WTC11 (cell line): Measurements from ENCODE around the gene PCBP3. TPM values are rescaled to one million over a fixed set of nuclear protein-coding genes. Genes with fewer than 3 reads are reported as not detected.

Experiments
- ATAC-seq: fragments of 200-7000 bp; cut with Tn5 transposase; 2 replicates; pipeline ENCODE4 v1.10.0; 2021; ENCODE audit warnings: mild to moderate bottlenecking, moderate library complexity
- CTCF ChIA-PET: fragments of 300-600 bp; sonication (Branson Sonifier 250); formaldehyde crosslinking; loops from one replicate; lab custom pipeline; 2021; ENCODE audit warnings: antibody characterized with exemption; lab: Charles Lee
- POLR2A ChIA-PET: fragments of 350-600 bp; sonication (Branson Sonifier 250); formaldehyde crosslinking; loops from one replicate; lab custom pipeline; 2021; ENCODE audit warnings: antibody characterized with exemption; lab: Charles Lee
- DNase-seq: peaks from one replicate; pipeline ENCODE4 v3.0.0; 2021; ENCODE audit warnings: low spot score
- H3K27ac Mint-ChIP-seq: 2 replicates; pipeline ENCODE4 v1.8.0; 2021; ENCODE audit warnings: mixed read lengths
- H3K27me3 Mint-ChIP-seq: 2 replicates; pipeline ENCODE4 v1.8.0; 2021; ENCODE audit warnings: low read depth, mild to moderate bottlenecking, moderate library complexity, mixed read lengths
- H3K36me3 Mint-ChIP-seq: 2 replicates; pipeline ENCODE4 v1.8.0; 2021; ENCODE audit warnings: mixed read lengths
- H3K4me1 Mint-ChIP-seq: 2 replicates; pipeline ENCODE4 v1.8.0; 2022; ENCODE audit warnings: mixed read lengths
- H3K4me3 Mint-ChIP-seq: 2 replicates; pipeline ENCODE4 v1.8.0; 2021; ENCODE audit warnings: mild to moderate bottlenecking, moderate library complexity, mixed read lengths
- H3K9me3 Mint-ChIP-seq: 2 replicates; pipeline ENCODE4 v1.8.0; 2021; ENCODE audit warnings: mixed read lengths
- CBFB ChIP-seq: sonication (generic); formaldehyde crosslinking; IDR thresholded peaks from 2 replicates; pipeline ENCODE4 v1.8.1; 2022; ENCODE audit warnings: mild to moderate bottlenecking, low read depth, missing genetic modification reagents
- CREM ChIP-seq: sonication (generic); formaldehyde crosslinking; IDR thresholded peaks from 2 replicates; pipeline ENCODE4 v1.8.1; 2022; ENCODE audit warnings: mild to moderate bottlenecking, missing genetic modification reagents, moderate library complexity
- FOXK1 ChIP-seq: sonication (generic); formaldehyde crosslinking; IDR thresholded peaks from 2 replicates; pipeline ENCODE4 v1.8.0; 2022; ENCODE audit warnings: mild to moderate bottlenecking, moderate library complexity, missing genetic modification reagents
- FOXP1 ChIP-seq: sonication (generic); formaldehyde crosslinking; IDR thresholded peaks from 2 replicates; pipeline ENCODE4 v1.8.0; 2022; ENCODE audit warnings: missing genetic modification reagents, mild to moderate bottlenecking, moderate library complexity, borderline replicate concordance
- GABPB1 ChIP-seq: sonication (generic); formaldehyde crosslinking; IDR thresholded peaks from 2 replicates; pipeline ENCODE4 v1.8.1; 2023; ENCODE audit warnings: mild to moderate bottlenecking, missing genetic modification reagents
- HMGA2 ChIP-seq: fragments of 250-450 bp; sonication (Bioruptor Pico); IDR thresholded peaks from 2 replicates; pipeline ENCODE4 v1.4.0; 2021; ENCODE audit warnings: mild to moderate bottlenecking, moderate library complexity
- JAZF1 ChIP-seq: fragments of 250-450 bp; sonication (Bioruptor Pico); IDR thresholded peaks from 2 replicates; pipeline ENCODE4 v1.9.0; 2021; ENCODE audit warnings: moderate library complexity, mild to moderate bottlenecking, inconsistent platforms
- NR3C1 ChIP-seq: sonication (generic); formaldehyde crosslinking; conservative IDR thresholded peaks from 2 replicates; pipeline ENCODE4 v1.8.1; 2023; ENCODE audit warnings: low read depth, mild to moderate bottlenecking, missing genetic modification reagents
- PRRX2 ChIP-seq: fragments of 250-450 bp; sonication (Bioruptor Pico); IDR thresholded peaks from 2 replicates; pipeline ENCODE4 v1.8.0; 2021; ENCODE audit warnings: mild to moderate bottlenecking
- RORB ChIP-seq: fragments of 250-450 bp; sonication (Bioruptor Pico); IDR thresholded peaks from 2 replicates; pipeline ENCODE4 v1.9.0; 2021; ENCODE audit warnings: mild to moderate bottlenecking
- SMAD3 ChIP-seq: sonication (generic); formaldehyde crosslinking; IDR thresholded peaks from 2 replicates; pipeline ENCODE4 v1.8.0; 2022; ENCODE audit warnings: missing genetic modification reagents, mild to moderate bottlenecking, borderline replicate concordance
- TCF7 ChIP-seq: sonication (generic); formaldehyde crosslinking; IDR thresholded peaks from 2 replicates; pipeline ENCODE4 v1.8.0; 2022; ENCODE audit warnings: mild to moderate bottlenecking, low read depth, missing genetic modification reagents, moderate library complexity
- TEAD4 ChIP-seq: sonication (generic); formaldehyde crosslinking; IDR thresholded peaks from 2 replicates; pipeline ENCODE4 v1.8.0; 2022; ENCODE audit warnings: mild to moderate bottlenecking, missing genetic modification reagents
- TP53 ChIP-seq: sonication (generic); formaldehyde crosslinking; IDR thresholded peaks from 2 replicates; pipeline ENCODE4 v1.8.1; 2023; ENCODE audit warnings: mild to moderate bottlenecking, missing genetic modification reagents
- ZBTB21 ChIP-seq: sonication (generic); formaldehyde crosslinking; IDR thresholded peaks from 2 replicates; pipeline ENCODE4 v1.8.1; 2023; ENCODE audit warnings: mild to moderate bottlenecking, missing genetic modification reagents, borderline replicate concordance
- ZNF423 ChIP-seq: fragments of 250-450 bp; sonication (Bioruptor Pico); IDR thresholded peaks from 2 replicates; pipeline ENCODE4 v2.1.2; 2022; ENCODE audit warnings: mild to moderate bottlenecking, moderate library complexity
- total RNA-seq: library from RNA; stranded (reverse); gene quantifications from 3 replicates; pipeline ENCODE4 v1.2.3, GENCODE V29; 2021
- TF ChIP-seq, protein P1 (sequence below): sonication (generic); formaldehyde crosslinking; IDR thresholded peaks from 2 replicates; pipeline ENCODE4 v1.8.0; 2022; ENCODE audit warnings: mild to moderate bottlenecking, missing genetic modification reagents
- TF ChIP-seq, protein P2 (sequence below): sonication (generic); formaldehyde crosslinking; IDR thresholded peaks from 2 replicates; pipeline ENCODE4 v1.8.1; 2023; ENCODE audit warnings: mild to moderate bottlenecking, missing genetic modification reagents, moderate library complexity
- TF ChIP-seq, protein P3 (sequence below): sonication (generic); formaldehyde crosslinking; IDR thresholded peaks from 2 replicates; pipeline ENCODE4 v1.8.1; 2022; ENCODE audit warnings: mild to moderate bottlenecking, missing genetic modification reagents, moderate library complexity, borderline replicate concordance
- TF ChIP-seq, protein P4 (sequence below): sonication (generic); formaldehyde crosslinking; IDR thresholded peaks from 2 replicates; pipeline ENCODE4 v1.8.0; 2023; ENCODE audit warnings: mild to moderate bottlenecking, missing genetic modification reagents
- TF ChIP-seq, protein P5 (sequence below): fragments of 250-450 bp; sonication (Bioruptor Pico); conservative IDR thresholded peaks from 2 replicates; pipeline ENCODE4 v1.9.0; 2021; ENCODE audit warnings: mild to moderate bottlenecking
- TF ChIP-seq, protein P6 (sequence below): sonication (generic); formaldehyde crosslinking; IDR thresholded peaks from 2 replicates; pipeline ENCODE4 v1.8.0; 2022; ENCODE audit warnings: mild to moderate bottlenecking, missing genetic modification reagents
- TF ChIP-seq, protein P7 (sequence below): fragments of 250-450 bp; sonication (Bioruptor Pico); IDR thresholded peaks from 2 replicates; pipeline ENCODE4 v1.9.0; 2021; ENCODE audit warnings: mild to moderate bottlenecking

Gene PCBP3
- total RNA-seq, 1 experiment from 2014 or later, result 8.5 TPM

DNA sequence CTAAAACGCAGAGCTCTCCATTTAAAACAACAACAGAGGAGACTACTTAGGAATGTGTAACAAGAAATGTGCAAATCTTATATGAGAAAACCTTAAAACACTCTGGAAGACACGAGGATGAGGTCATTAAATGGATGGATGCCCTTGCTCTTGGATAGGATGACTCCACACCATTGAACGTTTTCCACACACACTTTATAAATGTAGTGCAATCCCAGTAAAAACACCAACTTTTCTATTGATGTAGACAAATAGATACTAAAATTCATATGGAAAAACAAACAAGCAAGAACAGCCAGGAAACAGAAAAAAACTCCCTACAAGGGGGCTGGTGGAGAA lies 319.7 kb downstream of the PCBP3 start:
- no peak overlapping the region for H3K4me3 Mint-ChIP-seq
- POLR2A ChIA-PET, result no interaction called here
- H3K4me1 Mint-ChIP-seq, result no peaks in the 10 kb centered on the region
- TF ChIP-seq, protein P1, sequence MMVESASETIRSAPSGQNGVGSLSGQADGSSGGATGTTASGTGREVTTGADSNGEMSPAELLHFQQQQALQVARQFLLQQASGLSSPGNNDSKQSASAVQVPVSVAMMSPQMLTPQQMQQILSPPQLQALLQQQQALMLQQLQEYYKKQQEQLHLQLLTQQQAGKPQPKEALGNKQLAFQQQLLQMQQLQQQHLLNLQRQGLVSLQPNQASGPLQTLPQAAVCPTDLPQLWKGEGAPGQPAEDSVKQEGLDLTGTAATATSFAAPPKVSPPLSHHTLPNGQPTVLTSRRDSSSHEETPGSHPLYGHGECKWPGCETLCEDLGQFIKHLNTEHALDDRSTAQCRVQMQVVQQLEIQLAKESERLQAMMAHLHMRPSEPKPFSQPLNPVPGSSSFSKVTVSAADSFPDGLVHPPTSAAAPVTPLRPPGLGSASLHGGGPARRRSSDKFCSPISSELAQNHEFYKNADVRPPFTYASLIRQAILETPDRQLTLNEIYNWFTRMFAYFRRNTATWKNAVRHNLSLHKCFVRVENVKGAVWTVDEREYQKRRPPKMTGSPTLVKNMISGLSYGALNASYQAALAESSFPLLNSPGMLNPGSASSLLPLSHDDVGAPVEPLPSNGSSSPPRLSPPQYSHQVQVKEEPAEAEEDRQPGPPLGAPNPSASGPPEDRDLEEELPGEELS (CRISPR knock-in tag), result no peak
- TF ChIP-seq NR3C1 (no peak), SMAD3 (CRISPR knock-in tag) (no peak), ZNF423 (no peak), TEAD4 (CRISPR knock-in tag) (no peak), FOXP1 (CRISPR knock-in tag) (no peak)
- TF ChIP-seq, protein P2, sequence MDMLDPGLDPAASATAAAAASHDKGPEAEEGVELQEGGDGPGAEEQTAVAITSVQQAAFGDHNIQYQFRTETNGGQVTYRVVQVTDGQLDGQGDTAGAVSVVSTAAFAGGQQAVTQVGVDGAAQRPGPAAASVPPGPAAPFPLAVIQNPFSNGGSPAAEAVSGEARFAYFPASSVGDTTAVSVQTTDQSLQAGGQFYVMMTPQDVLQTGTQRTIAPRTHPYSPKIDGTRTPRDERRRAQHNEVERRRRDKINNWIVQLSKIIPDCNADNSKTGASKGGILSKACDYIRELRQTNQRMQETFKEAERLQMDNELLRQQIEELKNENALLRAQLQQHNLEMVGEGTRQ (CRISPR knock-in tag), result no peak
- TF ChIP-seq, protein P3, sequence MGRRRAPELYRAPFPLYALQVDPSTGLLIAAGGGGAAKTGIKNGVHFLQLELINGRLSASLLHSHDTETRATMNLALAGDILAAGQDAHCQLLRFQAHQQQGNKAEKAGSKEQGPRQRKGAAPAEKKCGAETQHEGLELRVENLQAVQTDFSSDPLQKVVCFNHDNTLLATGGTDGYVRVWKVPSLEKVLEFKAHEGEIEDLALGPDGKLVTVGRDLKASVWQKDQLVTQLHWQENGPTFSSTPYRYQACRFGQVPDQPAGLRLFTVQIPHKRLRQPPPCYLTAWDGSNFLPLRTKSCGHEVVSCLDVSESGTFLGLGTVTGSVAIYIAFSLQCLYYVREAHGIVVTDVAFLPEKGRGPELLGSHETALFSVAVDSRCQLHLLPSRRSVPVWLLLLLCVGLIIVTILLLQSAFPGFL, result no peak
- TF ChIP-seq, protein P4, sequence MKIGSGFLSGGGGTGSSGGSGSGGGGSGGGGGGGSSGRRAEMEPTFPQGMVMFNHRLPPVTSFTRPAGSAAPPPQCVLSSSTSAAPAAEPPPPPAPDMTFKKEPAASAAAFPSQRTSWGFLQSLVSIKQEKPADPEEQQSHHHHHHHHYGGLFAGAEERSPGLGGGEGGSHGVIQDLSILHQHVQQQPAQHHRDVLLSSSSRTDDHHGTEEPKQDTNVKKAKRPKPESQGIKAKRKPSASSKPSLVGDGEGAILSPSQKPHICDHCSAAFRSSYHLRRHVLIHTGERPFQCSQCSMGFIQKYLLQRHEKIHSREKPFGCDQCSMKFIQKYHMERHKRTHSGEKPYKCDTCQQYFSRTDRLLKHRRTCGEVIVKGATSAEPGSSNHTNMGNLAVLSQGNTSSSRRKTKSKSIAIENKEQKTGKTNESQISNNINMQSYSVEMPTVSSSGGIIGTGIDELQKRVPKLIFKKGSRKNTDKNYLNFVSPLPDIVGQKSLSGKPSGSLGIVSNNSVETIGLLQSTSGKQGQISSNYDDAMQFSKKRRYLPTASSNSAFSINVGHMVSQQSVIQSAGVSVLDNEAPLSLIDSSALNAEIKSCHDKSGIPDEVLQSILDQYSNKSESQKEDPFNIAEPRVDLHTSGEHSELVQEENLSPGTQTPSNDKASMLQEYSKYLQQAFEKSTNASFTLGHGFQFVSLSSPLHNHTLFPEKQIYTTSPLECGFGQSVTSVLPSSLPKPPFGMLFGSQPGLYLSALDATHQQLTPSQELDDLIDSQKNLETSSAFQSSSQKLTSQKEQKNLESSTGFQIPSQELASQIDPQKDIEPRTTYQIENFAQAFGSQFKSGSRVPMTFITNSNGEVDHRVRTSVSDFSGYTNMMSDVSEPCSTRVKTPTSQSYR, result no peak
- peaks cover 59% of the 10 kb centered on the region for H3K36me3 Mint-ChIP-seq
- no peak for ATAC-seq
- no peak for DNase-seq
- no peak overlapping the region for H3K27ac Mint-ChIP-seq
- peaks cover 77% of the 10 kb centered on the region for H3K9me3 Mint-ChIP-seq
- CTCF ChIA-PET, result no interaction called here
- peaks cover 61% of the 10 kb centered on the region for H3K27me3 Mint-ChIP-seq

DNA sequence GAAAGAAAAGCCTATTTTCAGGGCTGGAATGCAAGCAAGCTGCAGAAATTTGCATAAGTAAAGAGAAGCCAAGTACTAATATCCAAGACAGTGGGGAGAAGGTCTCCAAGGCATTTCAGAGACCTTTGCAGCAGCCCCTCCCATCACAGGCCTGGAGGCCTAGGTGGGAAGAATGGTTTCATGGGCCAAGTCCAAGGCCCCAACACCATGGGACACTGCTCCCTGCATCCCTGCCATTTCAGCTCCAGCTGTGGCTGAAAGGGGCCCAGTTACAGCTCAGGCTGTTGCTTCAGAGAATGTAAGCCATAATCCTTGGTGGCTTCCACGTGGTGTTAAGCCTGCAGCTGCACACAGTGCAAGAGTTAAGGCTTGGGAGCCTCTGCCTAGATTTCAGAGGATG lies 321.1 kb downstream of the PCBP3 start:
- Mint-ChIP-seq H3K4me1 (no peaks in the 10 kb centered on the region), H3K27ac (no peak overlapping the region), H3K4me3 (no peak overlapping the region), H3K36me3 (peaks cover 51% of the 10 kb centered on the region), H3K27me3 (peaks cover 48% of the 10 kb centered on the region), H3K9me3 (peaks cover 63% of the 10 kb centered on the region)
- no peak for ATAC-seq
- DNase-seq, result no peak
- ChIA-PET CTCF (no interaction called here), POLR2A (no interaction called here)
- TF ChIP-seq CBFB (CRISPR knock-in tag) (no peak), TP53 (CRISPR knock-in tag) (no peak), HMGA2 (CRISPR knock-in tag) (no peak), RORB (CRISPR knock-in tag) (no peak), FOXK1 (CRISPR knock-in tag) (no peak), PRRX2 (CRISPR knock-in tag) (no peak), JAZF1 (no peak), NR3C1 (no peak), ZBTB21 (CRISPR knock-in tag) (no peak), TEAD4 (CRISPR knock-in tag) (no peak), CREM (CRISPR knock-in tag) (no peak), TCF7 (CRISPR knock-in tag) (no peak), GABPB1 (CRISPR knock-in tag) (no peak)
- TF ChIP-seq, protein P5, sequence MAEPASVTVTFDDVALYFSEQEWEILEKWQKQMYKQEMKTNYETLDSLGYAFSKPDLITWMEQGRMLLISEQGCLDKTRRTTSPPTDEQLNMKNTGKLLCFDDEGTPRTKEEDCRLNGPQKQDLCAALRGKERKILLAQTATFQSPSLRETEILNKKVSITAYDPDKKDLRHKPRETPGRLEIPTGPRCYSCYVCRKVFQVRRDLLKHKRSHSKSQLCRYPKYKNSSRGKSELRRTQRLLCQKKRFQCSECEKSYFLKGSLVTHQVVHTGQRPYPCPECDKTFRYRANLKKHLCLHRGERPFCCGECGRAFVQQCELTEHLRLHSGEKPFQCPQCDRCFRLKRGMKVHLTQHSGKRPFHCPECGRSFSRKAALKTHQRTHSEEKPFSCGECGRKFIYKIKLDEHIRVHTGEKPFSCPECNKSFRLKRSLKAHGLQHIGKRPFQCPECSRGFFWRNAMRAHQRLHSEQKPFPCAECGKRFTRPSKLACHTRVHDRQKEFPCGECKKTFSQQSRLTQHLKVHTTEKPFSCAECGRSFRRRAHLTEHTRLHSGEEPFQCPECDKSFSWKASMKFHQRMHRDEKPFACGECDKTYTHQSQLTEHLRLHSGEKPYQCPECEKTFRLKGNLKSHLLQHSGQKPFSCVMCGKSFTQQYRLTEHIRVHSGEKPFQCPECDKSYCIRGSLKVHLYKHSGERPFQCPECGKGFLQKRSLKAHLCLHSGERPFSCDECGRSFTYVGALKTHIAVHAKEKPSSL (CRISPR knock-in tag), result no peak
- TF ChIP-seq, protein P6, sequence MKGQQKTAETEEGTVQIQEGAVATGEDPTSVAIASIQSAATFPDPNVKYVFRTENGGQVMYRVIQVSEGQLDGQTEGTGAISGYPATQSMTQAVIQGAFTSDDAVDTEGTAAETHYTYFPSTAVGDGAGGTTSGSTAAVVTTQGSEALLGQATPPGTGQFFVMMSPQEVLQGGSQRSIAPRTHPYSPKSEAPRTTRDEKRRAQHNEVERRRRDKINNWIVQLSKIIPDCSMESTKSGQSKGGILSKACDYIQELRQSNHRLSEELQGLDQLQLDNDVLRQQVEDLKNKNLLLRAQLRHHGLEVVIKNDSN, result no peak
- TF ChIP-seq, protein P7, sequence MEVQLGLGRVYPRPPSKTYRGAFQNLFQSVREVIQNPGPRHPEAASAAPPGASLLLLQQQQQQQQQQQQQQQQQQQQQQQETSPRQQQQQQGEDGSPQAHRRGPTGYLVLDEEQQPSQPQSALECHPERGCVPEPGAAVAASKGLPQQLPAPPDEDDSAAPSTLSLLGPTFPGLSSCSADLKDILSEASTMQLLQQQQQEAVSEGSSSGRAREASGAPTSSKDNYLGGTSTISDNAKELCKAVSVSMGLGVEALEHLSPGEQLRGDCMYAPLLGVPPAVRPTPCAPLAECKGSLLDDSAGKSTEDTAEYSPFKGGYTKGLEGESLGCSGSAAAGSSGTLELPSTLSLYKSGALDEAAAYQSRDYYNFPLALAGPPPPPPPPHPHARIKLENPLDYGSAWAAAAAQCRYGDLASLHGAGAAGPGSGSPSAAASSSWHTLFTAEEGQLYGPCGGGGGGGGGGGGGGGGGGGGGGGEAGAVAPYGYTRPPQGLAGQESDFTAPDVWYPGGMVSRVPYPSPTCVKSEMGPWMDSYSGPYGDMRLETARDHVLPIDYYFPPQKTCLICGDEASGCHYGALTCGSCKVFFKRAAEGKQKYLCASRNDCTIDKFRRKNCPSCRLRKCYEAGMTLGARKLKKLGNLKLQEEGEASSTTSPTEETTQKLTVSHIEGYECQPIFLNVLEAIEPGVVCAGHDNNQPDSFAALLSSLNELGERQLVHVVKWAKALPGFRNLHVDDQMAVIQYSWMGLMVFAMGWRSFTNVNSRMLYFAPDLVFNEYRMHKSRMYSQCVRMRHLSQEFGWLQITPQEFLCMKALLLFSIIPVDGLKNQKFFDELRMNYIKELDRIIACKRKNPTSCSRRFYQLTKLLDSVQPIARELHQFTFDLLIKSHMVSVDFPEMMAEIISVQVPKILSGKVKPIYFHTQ, result no peak
- TF ChIP-seq, protein P2 (CRISPR knock-in tag), result no peak
